Stimulated activated CD8-positive, alpha-beta memory T cell treated with anti-CD3 and anti-CD28 coated beads, Interleukin-2, amount 100 ng/mL, for 1 hour (primary cell): ENCODE results near the gene HMHB1.
A peak's percentile ranks its signal among the peaks of the same experiment; 100 is the strongest.
"Not testable (repeated sequence)": the region's sequence is repeated elsewhere in the genome, so short reads cannot be mapped to it uniquely, and the experiment has no call there.

Experiments used
- DNase-seq, 2 donors: peaks; one replicate each; pipeline ENCODE4 v3.0.0-alpha.2; 2020; ENCODE audit warnings: low read depth in 2 of 2

Gene HMHB1

DNA sequence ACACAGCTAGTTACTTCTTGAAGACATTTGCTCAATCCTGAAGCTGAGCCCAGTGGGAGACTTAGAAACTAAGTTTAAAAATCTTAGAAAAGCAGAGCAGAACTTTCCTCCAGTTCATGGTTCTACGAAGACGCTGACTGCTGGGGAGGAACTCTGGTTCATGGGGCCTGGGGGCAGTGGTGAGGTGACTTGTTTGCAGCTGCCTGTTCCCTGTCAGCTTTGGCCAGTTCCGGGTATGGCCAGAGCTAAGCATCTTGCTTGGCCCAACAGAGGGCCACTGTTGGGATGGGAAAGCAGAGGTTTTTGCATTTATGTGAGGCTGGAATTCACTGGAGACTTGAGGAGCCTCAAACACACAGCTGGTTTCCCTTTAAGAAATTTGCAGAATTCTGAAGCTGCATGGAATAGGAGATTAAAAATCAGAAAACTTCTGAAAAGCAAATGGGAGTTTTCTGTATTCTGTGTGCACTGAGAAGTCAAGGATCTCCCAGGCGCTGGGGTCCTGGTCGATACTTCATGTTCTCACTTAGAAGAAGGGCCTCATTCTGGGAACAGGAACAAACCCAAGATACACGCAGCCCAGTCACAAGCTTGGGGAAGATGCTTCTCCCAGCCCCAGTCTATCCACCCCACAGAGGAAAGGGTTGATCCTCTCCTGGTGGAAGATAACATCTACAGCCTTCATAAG is 10.6 kb upstream of the HMHB1 start:
- no peak for DNase-seq

DNA sequence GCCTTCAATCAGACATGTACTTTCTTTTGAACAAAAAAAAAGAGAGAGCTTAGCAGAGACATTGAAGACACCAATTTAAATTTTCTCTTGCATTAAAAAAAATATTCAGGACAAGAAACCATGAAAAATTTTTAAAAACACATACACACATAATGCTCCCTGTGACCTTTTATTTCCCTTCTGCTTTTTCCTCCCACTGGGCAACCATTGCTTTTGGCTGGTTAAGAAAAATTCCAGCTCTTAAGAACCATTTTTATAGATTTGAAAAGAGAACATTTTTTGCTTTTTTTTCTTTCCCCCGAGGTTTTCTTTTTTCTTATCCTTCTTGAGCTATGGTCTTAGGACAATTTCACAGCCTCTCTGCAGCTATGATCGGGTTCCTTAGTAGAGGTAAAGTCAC is 6.1 kb upstream of the HMHB1 start:
- no peak for DNase-seq

DNA sequence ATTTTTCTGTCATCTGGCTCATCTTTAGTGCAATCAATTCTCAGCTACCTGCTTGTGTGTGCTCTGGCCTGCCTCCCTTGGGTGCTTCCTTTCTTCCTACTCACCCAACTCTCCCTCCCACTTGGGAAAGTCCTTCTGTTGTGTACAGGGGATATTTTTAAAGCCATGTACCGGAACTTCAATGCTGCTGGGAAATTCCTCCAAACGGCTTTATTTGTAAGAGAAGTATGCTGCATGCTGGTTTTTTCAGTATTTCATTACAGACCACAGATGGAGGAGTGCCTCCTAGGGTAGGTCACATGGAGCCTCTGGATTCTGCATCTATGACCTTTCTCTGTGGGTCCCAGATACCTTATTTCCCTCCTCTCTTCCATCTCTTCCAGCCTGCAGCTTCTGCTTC is 5.4 kb upstream of the HMHB1 start:
- no peak for DNase-seq

DNA sequence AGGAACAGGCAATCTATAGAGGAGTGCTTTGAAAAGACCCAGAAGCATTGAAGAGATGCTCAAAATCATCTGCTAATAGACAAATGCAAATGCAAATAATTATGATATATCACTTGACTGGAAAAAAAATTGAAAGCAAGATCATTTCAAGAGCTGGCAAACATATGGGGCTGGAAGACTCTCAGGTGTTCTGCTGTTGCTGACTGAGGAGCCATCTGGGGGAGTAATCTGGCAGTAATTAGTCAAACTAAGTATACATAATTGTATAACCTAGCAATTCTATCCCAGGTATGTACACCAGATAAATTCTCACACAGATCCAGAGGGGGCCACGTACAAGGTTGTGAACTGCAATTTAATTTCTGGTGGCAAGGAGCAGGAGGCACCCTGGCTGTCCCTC is 4.6 kb upstream of the HMHB1 start:
- no peak for DNase-seq

DNA sequence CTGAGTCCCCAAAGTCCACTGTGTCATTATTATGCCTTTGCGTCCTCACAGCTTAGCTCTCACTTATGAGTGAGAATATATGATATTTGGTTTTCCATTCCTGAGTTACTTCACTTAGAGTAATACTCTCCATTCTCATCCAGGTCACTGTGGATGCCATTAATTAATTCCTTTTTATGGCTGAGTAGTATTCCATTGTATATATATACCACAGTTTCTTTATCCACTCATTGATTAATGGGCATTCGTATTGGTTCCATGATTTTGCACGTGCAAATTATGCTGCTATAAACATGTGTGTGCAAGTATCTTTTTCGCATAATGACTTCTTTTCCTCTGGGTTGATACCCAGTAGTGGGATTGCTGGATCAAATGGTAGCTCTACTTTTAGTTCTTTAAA is 4.4 kb downstream of the HMHB1 start:
- not testable (repeated sequence) for DNase-seq

DNA sequence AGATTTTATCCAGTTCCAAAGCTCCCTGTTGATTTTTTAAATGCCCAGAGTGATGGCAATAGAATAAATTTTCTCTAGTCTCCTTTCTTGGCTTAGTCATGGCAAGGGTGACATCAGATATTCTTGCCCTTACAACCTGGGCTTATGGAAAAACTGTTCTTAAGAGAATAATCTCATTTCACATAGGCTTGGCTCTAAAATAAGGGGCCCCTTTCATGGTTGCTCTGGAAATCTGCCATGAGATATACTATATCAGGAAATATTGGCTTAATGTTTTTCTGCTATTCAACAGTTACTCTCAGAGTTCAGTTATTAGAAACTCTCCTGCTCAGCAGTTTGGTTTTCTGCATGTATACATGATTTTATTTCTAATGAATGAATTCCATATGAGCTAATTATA is 7.8 kb downstream of the HMHB1 start:
- no peak for DNase-seq

DNA sequence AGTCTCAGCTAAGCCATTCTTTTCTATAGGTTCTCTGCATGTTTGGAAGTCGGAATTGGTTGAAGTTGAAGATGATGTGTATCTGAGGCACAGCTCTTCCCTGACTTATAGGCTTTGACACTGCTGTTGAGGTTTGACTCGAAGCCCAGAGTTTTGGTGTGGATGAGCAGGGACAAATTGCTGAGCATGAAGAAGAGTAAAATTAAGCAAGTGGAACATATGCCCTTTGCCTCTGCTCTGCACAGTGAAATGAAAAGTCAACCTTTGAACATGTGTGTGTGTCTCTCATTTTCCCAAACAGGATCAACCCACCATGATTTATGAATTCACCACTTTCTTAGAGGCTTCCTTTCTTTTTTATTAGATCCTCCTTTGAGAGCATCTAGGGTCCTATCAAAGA is 8.5 kb downstream of the HMHB1 start:
- no peak for DNase-seq

DNA sequence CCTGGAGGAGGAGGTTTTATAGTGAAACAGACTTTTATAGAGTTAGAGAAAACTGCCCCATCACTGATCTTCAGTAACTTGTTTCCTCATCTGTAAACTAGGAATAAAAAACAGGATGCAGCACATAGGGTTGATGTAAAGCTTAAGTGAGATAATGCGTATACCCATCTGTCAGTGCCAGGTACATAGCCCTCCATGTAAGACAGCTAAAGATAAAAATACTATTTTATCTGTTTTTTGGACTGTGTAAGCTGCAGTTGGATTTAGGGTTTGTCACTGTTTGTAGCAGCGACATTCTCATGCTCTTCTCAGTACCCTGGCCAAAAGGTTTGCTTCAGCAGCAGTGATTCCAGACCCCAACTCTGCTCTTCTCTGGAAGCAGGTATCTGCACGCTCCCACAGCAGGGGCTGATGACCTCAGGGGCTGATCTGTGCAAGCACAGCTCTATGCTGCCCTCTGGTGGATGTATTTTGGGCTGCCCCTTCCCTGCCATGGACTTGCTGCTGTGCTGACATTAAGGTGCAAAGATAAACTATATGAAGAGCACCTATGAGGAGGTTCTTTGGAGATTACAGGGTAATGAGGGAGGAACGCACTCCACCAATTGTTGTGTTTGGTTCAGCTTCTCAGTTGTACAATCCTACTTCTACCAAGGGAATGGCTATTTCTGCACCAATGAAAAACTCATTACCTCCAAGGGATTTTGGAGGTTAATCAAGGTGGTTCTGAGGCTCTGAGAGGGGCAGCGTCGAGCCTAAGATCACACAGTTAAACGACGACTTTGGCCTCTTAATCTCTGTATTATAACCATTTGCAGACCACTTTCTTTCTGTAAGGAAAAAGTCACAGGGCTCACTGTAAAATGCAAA is 13.1 kb downstream of the HMHB1 start:
- DNase-seq = peak; percentile 61 to 64

DNA sequence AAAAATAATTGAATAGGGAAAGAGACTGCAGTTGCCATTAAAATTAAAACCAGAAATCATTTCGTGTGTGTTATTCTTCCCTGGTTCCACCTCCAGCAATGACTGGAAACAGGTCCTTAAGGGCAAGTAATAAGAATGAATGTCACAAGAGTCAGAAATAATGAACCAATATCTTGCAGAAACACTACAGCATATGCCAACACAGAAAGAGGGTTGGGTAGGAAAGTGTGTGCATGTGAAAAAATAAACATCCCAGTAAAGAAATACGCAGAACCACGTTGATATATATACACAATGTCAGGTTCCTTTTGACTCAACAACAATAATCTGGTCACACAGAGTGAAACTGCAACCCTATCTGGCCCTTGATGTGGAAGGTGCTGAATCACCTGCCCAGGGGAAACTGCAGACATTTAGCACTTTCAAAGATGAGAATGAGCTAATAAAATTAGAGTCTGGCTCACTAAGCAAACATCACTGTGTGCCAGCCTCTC is 15.0 kb downstream of the HMHB1 start:
- DNase-seq = no peak

DNA sequence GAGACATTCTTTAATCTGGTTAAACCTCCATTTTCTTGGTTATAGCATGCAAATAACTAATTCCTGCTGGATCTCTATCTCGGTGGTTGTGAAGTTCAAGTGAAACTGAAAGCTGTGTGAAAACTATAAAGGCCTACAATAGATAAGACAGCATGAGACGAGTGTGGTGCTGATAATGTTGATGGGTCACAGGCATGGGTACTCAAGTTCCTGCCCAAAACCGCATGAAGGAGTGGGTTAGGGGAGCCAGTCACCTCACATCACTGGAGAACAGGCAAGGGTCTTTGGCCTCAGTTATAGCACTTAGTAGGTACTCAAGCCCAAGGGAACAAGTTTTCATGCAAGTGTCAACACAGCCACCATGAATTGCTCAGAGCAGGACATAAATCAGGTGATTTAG is 16.7 kb downstream of the HMHB1 start:
- no peak for DNase-seq

DNA sequence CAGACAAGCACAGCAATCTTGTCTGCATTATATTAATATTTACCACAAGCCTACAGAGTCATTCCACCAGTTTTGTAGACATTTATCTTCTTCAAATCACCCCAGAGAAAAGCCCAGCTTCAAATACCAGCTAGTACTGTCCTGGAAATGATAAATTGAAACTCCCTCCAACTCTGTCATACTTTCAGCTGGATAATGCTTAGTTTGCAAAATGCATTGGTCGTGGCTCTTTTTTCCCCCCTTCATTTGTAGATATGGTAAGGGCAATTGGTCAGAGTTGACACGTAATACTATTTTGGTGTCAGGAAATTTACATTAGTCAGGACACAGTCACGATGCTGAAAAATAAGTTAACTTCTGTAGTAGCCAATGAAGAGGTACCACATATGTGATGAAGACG is 21.2 kb downstream of the HMHB1 start:
- DNase-seq = no peak

DNA sequence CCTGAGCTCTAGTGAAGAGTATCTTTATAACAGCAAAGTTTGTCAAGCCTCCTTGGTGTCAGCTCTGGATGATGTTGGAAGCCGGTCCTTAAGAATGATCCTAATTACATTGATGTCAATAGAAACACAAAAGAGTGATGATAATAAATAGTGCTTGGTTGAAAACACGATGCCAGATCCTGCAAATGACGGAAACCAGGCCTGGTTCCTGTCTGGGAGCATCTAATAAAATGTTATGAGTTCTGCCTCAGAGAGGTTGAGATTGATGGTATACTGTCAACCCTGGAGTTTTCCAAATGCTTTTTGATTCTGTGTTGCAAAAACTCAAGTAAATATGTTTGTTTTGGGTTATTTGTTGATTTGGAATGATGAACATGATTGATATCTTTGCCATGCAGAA is 23.3 kb downstream of the HMHB1 start:
- DNase-seq = no peak

DNA sequence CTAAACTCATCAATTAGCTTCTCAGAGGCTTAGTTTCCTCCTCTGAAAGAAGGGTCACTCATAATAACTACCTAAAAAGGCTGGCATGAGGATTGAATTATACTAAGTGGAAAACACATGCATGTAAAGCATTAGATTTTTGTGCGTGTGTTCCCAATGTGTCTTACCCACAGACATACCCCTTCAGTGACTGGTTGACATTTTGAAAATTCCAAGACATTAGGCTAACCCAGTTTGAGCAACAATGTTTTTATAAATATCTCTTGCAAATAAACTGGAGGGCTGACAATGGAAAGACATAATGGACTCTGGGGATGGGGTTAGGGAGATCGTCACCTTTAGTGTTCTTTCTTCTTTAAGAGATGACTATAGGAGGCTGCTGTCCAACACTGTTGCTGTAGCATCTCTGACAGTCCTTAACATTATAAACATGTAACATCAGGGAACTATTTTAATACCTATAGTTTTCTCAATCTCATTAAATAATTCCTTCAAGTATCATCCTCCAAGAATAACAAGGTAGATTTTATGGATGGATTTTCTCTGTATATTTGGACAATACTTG is 24.3 kb downstream of the HMHB1 start:
- no peak for DNase-seq

DNA sequence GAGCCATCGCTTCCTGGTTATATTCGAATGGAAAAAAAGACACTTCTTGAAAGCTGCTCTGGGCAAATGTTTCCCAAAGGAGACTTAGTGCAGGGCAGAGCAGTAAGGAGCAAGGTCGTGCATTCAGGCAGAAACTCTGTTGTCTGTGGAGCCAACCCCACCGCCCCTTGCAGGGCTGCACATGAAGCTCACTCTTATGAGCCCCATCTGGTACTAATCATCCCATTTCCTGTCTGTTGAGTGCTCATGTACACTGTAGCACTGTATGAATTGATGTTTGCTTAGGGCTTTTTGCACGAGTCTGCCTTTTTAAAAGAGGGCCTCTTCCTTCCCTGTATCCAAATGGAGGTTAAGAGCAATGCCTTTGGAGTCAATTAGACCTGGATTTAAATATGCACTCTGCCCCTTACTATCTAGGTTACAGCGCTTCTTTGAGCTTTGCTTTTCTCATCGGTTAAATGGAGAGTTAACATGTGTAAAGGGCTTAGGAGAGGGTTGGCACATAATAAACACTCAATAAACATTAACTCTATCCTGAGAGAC is 25.4 kb downstream of the HMHB1 start:
- DNase-seq = no peak

DNA sequence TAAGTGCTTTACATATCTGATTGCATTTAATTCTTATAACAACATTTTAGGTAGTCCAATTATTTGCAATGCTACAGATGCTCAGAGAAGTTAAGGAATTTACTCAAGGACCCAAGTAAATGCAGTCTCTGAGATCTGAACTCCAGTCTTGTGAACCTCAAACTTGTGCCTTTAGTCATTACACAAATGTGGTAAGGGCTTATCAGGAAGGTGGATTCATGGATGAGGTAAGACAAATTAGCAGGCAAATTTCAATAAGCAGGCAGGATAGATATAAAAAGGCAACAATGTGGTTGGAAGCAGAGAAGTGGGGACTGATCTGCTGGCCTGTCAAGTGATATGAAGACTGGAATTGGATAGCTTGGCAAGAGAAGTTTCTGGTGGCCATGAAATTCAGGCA is 29.5 kb downstream of the HMHB1 start:
- DNase-seq = no peak

DNA sequence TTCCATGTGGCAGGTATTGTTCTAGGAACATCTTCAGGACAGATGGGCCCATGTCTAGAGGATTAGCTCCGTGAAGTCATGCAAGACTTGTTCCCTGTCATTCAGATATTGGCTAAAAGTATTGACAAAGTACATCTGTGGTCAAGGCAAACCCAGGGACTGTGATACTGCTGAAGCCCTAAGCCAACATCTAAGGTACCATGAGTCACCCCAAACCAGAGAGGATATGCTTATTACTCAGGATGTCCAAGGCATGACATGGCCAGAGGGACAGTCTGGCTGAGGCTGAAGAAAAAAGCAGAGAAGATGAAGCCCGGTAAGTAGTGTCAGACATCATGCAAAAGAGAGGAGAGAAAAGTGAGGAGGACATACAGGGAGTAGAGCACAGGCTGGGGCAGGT is 31.0 kb downstream of the HMHB1 start:
- no peak for DNase-seq

DNA sequence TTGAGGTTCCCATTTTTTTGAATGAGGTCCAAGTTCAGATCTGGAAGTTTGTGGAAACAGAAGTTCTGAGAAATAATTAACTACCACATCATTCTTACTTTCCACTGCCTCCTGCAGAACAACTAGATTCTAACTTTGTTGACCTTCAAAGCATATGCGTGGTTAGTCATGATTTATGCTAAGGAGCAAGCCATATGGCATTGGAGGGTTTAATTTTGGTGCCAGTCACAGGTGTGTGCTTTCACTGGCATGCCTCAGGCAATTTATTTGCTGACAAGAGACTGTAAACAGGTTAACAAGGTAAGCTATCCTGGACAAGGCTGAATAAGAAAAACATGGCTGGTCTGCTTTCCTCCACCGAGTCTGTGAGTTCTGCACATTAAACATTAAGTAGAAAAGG is 31.5 kb downstream of the HMHB1 start:
- DNase-seq = no peak

DNA sequence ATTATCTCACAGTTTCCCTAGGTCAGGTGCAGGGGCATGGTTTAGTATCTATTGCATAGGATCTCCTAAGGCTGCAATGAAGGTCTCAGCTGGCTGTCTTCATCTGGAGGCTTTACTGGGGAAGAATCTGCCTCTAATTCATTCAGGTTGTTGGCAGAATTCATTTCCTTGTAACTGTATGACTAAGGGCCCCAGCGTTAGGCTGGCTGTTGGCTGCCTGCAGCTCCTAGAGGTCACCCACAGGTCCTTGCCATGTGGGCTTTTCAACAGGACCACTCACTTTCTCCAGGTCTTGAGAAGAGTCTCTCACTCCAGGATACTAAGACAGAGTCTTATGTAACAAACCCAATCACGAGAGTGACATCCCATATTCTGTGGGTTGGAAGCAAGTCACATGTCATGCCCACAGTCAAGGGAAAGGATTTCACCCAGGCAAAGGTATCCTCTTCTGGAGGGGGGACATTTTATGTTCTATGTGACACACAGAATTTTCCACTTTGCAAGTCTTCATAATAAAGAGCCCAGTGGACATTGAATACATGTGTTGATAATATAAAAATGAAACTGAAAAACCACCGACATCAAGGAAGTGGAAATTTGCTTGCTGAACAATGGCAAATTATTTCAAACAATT is 38.2 kb downstream of the HMHB1 start:
- DNase-seq = no peak

DNA sequence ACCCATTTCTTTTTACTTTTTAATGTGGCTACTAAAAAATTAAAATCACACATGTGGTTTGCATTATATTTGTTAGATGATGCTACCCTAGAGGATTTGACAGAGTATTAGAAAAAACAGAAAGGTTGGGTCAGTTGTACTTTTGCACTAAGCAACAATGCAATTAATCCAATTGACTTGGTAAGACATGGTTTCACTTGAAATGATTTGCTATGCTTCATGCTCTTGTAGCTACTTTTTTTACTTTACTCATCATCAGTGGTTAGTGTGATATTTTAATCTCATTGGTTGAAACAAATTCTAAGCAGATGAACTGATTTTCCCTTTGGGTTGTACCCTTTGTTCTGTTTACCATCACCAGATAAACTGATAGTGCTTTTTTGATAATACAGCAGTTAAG is 39.4 kb downstream of the HMHB1 start:
- DNase-seq = no peak

DNA sequence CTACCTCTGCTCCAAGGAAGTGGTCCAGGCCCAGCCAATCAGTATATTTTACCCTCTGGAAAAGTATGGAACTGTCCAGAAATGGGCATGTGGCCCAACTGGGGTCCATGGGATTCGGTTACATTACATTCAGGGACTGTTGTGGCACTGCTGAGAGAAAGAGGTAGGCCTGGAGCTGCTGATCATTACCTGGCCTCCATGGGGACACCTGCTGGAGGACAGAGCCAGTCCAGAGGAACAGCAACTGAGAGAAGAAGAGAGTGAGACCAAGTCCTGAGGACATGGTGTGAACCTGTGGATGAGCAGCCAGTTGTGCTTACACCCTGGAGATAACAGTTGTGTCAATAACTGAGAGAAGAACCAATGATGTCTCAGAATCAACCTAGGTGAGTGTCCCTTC is 48.2 kb downstream of the HMHB1 start:
- no peak for DNase-seq

DNA sequence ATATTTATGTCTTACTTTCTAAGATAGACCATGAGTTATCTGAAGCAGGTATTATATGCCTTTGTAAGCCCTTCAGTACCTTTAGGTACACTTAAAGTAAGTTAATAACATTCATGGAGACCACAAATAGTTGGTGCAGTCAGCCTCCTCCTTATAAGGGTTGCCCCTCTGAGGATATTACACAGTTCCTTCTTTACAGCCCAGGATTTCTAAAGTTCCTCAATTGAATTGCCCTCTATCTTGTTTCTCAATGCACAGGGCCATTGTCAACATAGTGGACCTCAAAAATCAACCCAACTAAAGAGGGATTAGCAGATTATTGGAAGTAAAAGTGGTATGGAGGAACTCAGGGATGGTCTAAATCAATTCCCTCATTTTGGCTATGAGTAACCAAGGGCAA is 50.3 kb downstream of the HMHB1 start:
- no peak for DNase-seq

DNA sequence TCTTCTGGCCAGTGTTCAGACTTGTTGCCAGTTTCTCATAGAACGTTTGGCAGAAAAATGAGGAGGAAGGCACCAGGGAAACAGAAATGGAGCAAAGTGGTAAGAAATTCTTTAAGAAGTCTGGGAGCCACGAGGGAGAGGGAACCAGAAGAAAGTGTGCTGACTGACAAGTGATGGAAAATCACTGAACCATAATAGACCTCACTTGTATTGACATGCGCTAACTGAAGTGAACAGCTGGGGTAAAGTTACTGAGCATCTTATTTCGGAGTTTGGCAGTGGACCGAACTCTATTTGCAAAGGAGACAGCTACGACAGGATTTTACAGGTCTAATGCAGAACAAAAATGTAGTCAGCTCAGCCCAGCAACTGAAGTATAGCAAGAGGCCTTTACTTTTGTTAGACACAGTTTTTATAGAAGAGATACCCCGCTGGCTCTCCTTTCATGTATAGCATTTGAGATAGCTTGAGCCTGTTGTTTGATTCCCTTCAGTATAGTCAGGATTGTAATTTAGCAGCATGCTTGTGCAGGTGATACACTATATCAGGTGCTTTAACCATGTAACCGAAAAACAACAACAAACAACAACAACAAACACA is 53.6 kb downstream of the HMHB1 start:
- no peak for DNase-seq
